NOMO-1 treated with dmso at 0.1 percent for 144 hours (cell line): Measurements from ENCODE around the gene C6orf120.
"Not testable (repeated sequence)": the region's sequence is repeated elsewhere in the genome, so short reads cannot be mapped to it uniquely, and the experiment has no call there.

Experiments
- DNase-seq: peaks from one replicate; lab custom pipeline; 2025; ENCODE audit not compliant: unreplicated experiment; lab: John Stamatoyannopoulos, UW

The C6orf120 gene

GRCh38 chr6:169678342-169678741 lies 23.6 kb upstream of the C6orf120 start:
- no peak for DNase-seq

GRCh38 chr6:169684056-169684455 lies 17.9 kb upstream of the C6orf120 start:
- no peak for DNase-seq

- DNase-seq = no peak
Measured at GRCh38 chr6:169685860-169686259, 16.1 kb upstream of the C6orf120 start.

GRCh38 chr6:169689287-169689686 lies 12.6 kb upstream of the C6orf120 start:
- DNase-seq = peak; percentile 69

GRCh38 chr6:169691260-169691659 lies 10.7 kb upstream of the C6orf120 start:
- no peak for DNase-seq

- DNase-seq = no peak
Measured at GRCh38 chr6:169692516-169692915, 9.4 kb upstream of the C6orf120 start.

- DNase-seq = no peak
Measured at GRCh38 chr6:169695131-169695530, 6.8 kb upstream of the C6orf120 start.

GRCh38 chr6:169697115-169697514 lies 4.8 kb upstream of the C6orf120 start:
- DNase-seq = not testable (repeated sequence)

- peak; percentile 10 for DNase-seq
Measured at GRCh38 chr6:169700296-169700695, 1.6 kb upstream of the C6orf120 start.

- DNase-seq = peak; percentile 39
Measured at GRCh38 chr6:169701311-169701953, 494 bp upstream of the C6orf120 start.

- no peak for DNase-seq
Measured at GRCh38 chr6:169702840-169703246, 917 bp downstream of the C6orf120 start.

- DNase-seq = no peak
Measured at GRCh38 chr6:169707772-169708171, 5.8 kb downstream of the C6orf120 start.

GRCh38 chr6:169709293-169709692 lies 7.4 kb downstream of the C6orf120 start:
- DNase-seq = no peak

GRCh38 chr6:169710009-169710408 lies 8.1 kb downstream of the C6orf120 start:
- no peak for DNase-seq

- DNase-seq = no peak
Measured at GRCh38 chr6:169714178-169714577, 12.3 kb downstream of the C6orf120 start.

- DNase-seq = no peak
Measured at GRCh38 chr6:169714595-169714994, 12.7 kb downstream of the C6orf120 start.

GRCh38 chr6:169719117-169719516 lies 17.2 kb downstream of the C6orf120 start:
- no peak for DNase-seq

GRCh38 chr6:169720207-169720855 lies 18.4 kb downstream of the C6orf120 start:
- peak; percentile 16 for DNase-seq

GRCh38 chr6:169722362-169723199 lies 20.7 kb downstream of the C6orf120 start:
- peak; percentile 7 for DNase-seq

- DNase-seq = no peak
Measured at GRCh38 chr6:169723200-169723909, 21.4 kb downstream of the C6orf120 start.

- no peak for DNase-seq
Measured at GRCh38 chr6:169723991-169724493, 22.1 kb downstream of the C6orf120 start.
